Measurements from ENCODE around the gene NFIX. TPM values are rescaled to one million over a fixed set of nuclear protein-coding genes. Genes with fewer than 3 reads are reported as not detected.
"Not testable (repeated sequence)": the region's sequence is repeated elsewhere in the genome, so short reads cannot be mapped to it uniquely, and the experiment has no call there.

The NFIX gene
- 144 TPM for total RNA-seq

DNA sequence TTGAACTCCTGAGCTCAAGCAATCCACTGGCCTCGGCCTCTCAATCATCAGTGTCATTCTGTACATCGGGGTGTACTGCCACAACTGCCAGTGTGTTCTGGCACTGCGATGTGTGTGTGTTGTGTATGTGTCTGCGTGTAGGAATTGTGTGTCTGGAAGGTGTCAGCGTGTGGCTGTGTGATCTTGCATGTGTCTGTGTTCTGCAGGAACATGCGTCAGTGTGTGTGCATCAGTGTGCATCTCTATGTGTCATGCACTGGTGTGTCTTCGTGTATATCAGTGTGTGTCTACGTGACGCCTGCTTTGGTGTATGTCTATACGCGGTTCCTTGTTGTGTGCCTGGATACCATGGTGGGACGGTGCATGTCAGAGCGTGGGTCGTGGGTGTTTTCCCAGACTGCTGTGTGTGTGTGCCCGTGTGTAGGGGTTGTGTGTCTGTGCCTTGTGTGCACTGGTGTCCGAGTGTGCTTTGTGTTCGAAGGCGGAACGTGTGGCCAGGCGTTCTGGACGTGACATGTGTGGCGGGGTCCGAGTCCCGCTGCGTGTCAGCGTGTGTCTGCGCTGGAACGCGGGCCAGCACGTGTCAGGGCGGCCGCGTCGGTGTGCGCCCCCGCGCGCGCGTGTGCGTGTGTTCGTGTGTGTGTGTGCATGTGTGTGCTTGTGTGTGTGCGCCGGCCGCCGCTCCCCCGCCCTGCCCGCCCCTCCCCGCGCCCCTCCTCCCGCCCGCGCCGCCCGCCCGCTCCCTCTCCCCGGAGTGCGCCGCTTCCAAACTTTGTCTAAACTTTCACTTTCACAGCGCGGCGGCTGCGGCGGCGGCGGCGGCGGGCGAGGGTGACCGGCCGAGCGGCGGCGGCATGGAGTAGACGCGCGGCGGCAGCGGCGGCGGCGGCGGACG lies at the start of gene NFIX:
NFIX (plus strand) TSS at position 775 of the 895 bp plus-strand sequence. CDS start 363 bp downstream, outside the sequence.
- DNase-seq = peak; percentile 85

DNA sequence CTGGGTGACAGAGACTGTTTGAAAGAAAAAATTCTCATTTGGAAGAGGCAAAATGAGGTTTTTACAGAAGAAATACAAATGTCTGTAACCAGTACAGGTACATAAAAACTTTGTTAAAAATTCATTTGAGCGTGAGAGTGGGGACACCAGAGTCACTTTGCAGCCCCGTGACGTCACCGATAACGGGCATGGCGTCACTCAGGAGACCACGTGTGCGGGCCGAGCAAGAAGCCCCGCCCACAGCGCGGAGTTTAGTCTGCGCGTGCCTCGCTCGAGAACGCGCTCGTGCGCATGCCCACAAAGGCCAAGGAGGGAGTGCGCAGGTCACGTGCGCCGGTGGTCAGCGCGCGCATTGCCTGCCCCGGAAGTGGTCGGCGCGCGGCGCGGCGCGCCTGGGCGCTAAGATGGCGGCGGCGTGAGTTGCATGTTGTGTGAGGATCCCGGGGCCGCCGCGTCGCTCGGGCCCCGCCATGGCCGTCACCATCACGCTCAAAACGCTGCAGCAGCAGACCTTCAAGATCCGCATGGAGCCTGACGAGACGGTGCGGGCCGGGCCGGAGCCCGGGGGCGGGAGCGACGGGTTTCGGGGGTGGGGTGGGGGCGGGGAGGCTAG lies 49.7 kb upstream of the NFIX start, which contains the start of gene RAD23A:
RAD23A (plus strand) TSS at position 384 of the 613 bp plus-strand sequence; CDS start at position 471, 87 bp downstream.
- DNase-seq = peak; percentile 100

DNA sequence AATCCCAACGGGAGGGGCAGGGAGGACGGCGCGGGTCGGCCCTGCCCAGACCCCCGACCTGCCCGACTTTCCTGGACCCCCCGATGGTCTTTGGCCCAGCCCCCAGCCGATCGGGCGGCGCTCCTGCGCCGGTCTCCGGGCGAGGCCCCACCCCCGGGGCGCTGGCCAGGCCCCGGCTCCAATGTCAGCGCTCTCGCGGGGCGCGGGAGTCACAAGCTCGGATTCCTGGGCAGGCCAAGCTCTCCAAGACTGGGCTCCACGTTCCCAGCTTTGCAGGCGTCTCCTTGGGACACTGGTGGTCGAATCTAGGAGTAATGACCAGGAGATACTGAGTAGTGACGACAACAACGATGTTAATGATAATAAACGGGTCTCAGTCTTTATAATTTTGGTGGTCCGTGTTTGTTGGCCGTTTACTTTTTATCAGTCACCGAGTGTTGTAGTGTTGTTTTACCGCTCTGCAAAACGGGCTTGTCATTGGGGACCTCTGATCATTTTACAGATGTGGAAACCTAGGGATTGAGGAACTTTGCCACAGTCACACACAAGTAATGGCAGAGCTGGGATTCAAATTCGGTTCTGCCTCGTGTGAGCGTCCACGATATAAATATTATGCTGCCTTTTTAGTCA lies 49.1 kb upstream of the NFIX start:
- DNase-seq = peak; percentile 85

DNA sequence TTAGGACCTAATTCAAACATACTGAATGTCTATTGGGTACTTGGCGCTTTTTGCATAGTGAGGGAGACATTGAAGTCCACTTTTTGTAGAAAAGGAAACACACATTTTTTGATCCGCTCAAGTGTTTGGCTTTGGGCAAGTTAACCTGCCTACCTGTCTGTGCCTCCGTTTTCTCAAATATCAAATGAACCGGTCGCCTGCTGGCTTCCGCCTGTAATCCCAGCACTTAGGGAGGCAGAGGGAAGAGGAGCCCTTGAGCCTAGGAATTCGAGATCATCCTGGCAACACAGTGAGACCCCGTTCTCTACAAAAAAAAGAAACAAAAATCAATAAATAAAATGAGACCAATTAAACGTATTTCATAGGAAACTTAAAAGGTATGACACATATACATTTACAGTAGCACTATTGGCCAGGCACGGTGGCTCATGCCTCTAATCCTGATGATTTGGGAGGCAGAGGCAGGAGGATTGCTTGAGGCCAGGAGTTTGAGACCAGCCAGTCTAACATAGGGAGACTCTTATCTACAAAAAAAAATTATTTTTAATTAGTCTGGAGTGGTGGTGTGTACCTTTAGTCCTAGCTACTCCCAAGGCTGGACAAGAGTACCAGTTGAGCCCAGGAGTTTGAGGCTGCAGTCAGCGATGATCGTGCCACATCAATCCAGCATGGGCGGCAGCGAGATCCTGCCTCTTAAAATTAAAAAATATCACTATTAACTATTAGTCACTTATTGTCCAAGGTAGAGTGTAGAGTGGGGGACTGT lies 48.4 kb upstream of the NFIX start:
- no peak for DNase-seq

GRCh38 chr19:12947702-12948611 lies 47.3 kb upstream of the NFIX start:
- DNase-seq = peak; percentile 16

DNA sequence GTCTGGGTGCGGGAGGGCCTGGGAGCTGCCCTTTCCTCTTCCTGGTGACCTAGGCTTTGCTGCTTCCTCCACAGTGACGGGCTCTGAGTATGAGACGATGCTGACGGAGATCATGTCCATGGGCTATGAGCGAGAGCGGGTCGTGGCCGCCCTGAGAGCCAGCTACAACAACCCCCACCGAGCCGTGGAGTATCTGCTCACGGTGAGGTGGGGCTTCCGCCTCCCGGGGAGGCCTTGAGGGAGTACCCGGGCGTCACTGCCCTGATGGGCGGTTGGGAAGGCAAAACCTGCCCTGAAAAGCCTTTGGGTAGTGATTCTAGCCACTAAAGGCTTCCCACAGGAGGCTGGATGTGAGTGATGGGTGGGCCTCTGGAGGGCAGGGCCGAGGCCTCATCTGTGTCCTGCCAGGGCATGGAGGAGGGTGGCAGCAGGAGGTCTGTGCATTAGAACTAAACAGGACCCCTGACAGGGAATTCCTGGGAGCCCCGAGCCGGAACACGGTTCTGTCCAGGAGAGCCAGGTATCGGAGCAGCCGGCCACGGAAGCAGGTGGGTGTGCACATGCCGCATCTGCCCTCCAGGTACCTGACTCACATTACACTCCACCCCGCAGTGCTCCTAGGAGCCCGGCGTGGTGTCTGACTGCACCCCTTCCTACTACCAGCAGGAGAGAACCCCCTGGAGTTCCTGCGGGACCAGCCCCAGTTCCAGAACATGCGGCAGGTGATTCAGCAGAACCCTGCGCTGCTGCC lies 46.5 kb upstream of the NFIX start:
- DNase-seq = no peak

DNA sequence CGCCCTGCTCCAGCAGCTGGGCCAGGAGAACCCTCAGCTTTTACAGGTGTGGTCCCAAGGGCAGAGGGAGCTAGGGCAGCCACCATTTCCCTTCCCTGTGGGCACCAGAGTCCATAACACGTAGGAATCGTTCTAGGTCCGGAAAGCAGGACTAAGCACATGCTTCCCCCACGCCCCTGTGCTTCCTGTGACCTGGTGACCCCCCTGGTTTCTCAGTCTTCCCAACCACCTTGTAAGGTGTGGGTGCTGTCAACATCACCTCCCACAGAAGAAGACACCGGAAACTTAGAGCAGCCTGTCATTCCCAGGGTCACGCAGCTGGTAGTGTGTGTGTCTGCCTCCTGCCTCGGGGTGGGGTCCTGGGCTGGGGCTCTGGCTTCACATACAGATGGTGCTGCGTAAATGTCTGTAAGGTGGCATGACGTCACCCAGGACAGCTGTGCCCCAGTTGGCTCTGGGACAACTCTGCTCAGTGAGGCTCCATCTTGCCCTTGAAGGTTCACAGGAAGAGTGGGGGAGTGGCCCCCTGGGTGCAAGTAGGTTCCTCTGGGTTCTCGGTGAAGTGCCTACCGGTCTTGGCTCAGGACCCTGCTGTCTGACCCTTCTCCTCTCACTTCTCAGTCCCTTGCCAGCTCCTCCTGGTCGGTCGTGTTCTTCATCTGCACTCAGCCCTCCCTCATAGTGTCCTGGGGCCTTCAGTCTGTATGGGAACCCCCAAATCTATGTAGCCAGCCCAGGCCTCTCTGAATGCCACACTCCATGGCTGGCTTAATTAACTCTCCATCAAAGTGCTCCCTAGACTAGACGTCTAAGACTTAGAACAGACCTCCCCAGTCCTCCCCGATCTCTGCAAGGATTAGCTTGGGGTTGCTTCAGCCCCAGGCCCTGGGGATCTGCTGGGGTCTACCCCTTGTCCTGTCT lies 45.7 kb upstream of the NFIX start:
- peak; percentile 65 for DNase-seq

DNA sequence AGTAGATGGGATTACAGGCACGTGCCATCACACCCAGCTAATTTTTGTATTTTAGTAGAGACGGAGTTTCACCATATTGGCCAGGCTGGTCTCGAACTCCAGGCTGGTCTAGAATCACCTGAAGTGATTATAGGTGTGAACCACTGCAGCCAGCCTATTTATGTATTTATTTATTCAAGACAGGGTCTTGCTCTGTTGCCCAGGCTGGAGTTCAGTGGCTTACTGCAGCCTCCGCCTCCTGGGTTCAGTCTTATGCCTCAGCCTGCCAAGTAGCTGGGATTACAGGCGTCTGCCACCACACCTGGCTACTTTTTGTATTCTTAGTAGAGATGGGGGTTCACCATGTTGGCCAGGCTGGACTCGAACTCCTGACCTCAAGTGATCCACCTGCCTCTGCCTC lies 43.2 kb upstream of the NFIX start:
- DNase-seq = not testable (repeated sequence)

DNA sequence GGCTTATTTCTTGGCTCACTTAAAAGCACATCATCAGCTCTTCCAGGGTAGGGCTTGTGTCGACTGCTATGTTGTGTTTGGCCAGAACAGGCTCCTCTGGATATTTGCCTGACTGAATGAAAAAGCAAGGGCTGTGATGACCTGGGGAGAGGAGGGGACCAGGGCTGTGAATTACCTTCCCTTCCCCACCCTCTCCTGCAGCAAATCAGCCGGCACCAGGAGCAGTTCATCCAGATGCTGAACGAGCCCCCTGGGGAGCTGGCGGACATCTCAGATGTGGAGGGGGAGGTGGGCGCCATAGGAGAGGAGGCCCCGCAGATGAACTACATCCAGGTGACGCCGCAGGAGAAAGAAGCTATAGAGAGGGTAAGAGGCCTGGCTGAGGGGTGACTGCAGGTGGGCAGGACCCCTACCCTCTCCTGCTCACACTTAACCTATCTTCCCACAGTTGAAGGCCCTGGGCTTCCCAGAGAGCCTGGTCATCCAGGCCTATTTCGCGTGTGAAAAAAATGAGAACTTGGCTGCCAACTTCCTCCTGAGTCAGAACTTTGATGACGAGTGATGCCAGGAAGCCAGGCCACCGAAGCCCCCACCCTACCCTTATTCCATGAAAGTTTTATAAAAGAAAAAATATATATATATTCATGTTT lies 42.7 kb upstream of the NFIX start:
- DNase-seq = no peak

GRCh38 chr19:12953138-12953798 lies 42.0 kb upstream of the NFIX start:
- peak; percentile 95 for DNase-seq

GRCh38 chr19:12953799-12954611 lies 41.3 kb upstream of the NFIX start:
- no peak for DNase-seq

- no peak for DNase-seq
Measured at GRCh38 chr19:12954612-12954962, 40.7 kb upstream of the NFIX start.

GRCh38 chr19:12955575-12955974 lies 39.7 kb upstream of the NFIX start:
- not testable (repeated sequence) for DNase-seq

- DNase-seq = no peak
Measured at GRCh38 chr19:12955996-12956395, 39.3 kb upstream of the NFIX start.

GRCh38 chr19:12956446-12957388 lies 38.6 kb upstream of the NFIX start, which contains the start of gene GADD45GIP1:
GADD45GIP1 (minus strand) TSS chr19:12957223; CDS start chr19:12957212, 11 bp downstream.
- peak; percentile 86 for DNase-seq
